GM12878 (cell line): ENCODE results near the gene SLC6A3. TPM values are rescaled to one million over a fixed set of nuclear protein-coding genes. Genes with fewer than 3 reads are reported as not detected.
A peak's percentile ranks its signal among the peaks of the same experiment; 100 is the strongest.

Experiments used
- ATAC-seq: fragments of 200-7000 bp; cut with Tn5 transposase; 3 replicates; pipeline ENCODE4 v1.9.1; 2020; ENCODE audit warnings: mild to moderate bottlenecking, moderate library complexity
- BruUV-seq: library from RNA; stranded (reverse); fragments of 400-500 nt; replicated peaks from 2 replicates; lab custom pipeline; 2021; lab: Mats Ljungman, UMichigan
- CTCF ChIA-PET: fragments of 300-600 bp; sonication (Branson Sonifier 250); formaldehyde crosslinking; extraction: SDS; loops from one replicate; lab custom pipeline; 2021; ENCODE audit warnings: inconsistent platforms; lab: Yijun Ruan, JAX
- POLR2A ChIA-PET: fragments of 350-600 bp; formaldehyde crosslinking; extraction: SDS; loops from one replicate; lab custom pipeline; 2021; ENCODE audit warnings: inconsistent platforms; lab: Charles Lee
- RAD21 ChIA-PET: fragments of 300-600 bp; sonication (Branson Sonifier 250); formaldehyde crosslinking; loops from one replicate; lab custom pipeline; 2023; ENCODE audit warnings: antibody characterized with exemption; ENCODE audit not compliant: unreplicated experiment; lab: Charles Lee
- SMC1A ChIA-PET: fragments of 300-600 bp; sonication (Branson Sonifier 250); formaldehyde crosslinking; loops from one replicate; lab custom pipeline; 2023; ENCODE audit not compliant: unreplicated experiment, uncharacterized antibody; lab: Charles Lee
- DNase-seq: peaks from one replicate; pipeline ENCODE4 v3.0.0-alpha.2; 2011; ENCODE audit warnings: low read depth, low spot score
- FAIRE-seq: peaks from 3 replicates; lab custom pipeline; 2011; peaks lifted over from hg19 to GRCh38; lab: Jason Lieb, UNC
- H2AFZ ChIP-seq: 2 replicates; pipeline ENCODE4 v1.6.0; 2011; ENCODE audit warnings: low read depth, low read length, control low read depth; ENCODE audit not compliant: control insufficient read depth
- H3K27ac ChIP-seq: 2 replicates; pipeline ENCODE4 v1.5.1; 2011; ENCODE audit warnings: control low read depth; ENCODE audit not compliant: control insufficient read depth, insufficient read depth
- H3K27me3 ChIP-seq, 2 experiments: replicated peaks in 1 of 2; 2 replicates each; pipeline versions ENCODE4 v1.6.0 to v1.6.1; 2011; ENCODE audit warnings: low read length in 1 of 2; ENCODE audit not compliant: control insufficient read depth in 2 of 2, insufficient read depth in 2 of 2
- H3K36me3 ChIP-seq, 2 experiments: 2 replicates each; pipeline ENCODE4 v1.5.1; 2011; ENCODE audit warnings: low read length in 1 of 2; ENCODE audit not compliant: control insufficient read depth in 2 of 2, insufficient read depth in 2 of 2
- H3K4me1 ChIP-seq: 2 replicates; pipeline ENCODE4 v1.6.1; 2011; ENCODE audit warnings: mild to moderate bottlenecking, low read length, moderate library complexity, mixed read lengths; ENCODE audit not compliant: control insufficient read depth, insufficient read depth
- H3K4me2 ChIP-seq: 2 replicates; pipeline ENCODE4 v1.6.0; 2011; ENCODE audit warnings: control low read depth; ENCODE audit not compliant: control insufficient read depth, insufficient read depth
- H3K4me3 ChIP-seq: fragments of 200-600 bp; sonication (generic); 2 replicates; pipeline ENCODE4 v1.5.1; 2016
- H3K79me2 ChIP-seq: 2 replicates; pipeline ENCODE4 v1.6.0; 2011; ENCODE audit warnings: low read length; ENCODE audit not compliant: control insufficient read depth, insufficient read depth
- H3K9ac ChIP-seq: 2 replicates; pipeline ENCODE4 v1.8.0; 2011; ENCODE audit warnings: low read length, control low read depth, mixed read lengths; ENCODE audit not compliant: control insufficient read depth, insufficient read depth
- H3K9me3 ChIP-seq: replicated peaks from 3 replicates; pipeline ENCODE4 v1.5.1; 2011; ENCODE audit warnings: mild to moderate bottlenecking, low read length; ENCODE audit not compliant: control insufficient read depth, insufficient read depth
- H4K20me1 ChIP-seq: 2 replicates; pipeline ENCODE4 v1.6.0; 2011; ENCODE audit not compliant: control insufficient read depth, insufficient read depth
- BHLHE40 ChIP-seq, 2 experiments: fragments of 450-650 bp in 1 of 2; IDR thresholded peaks; 2 replicates each; pipeline ENCODE4 v1.6.1; 2011 to 2017; ENCODE audit warnings: low read depth in 2 of 2, borderline replicate concordance in 1 of 2, improper control_type of control experiment in 1 of 2, low read length in 1 of 2, mild to moderate bottlenecking in 1 of 2
- CBX5 ChIP-seq: sonication (generic); IDR thresholded peaks from 2 replicates; pipeline ENCODE4 v1.6.1; 2016; ENCODE audit warnings: low read depth, moderate library complexity, mild to moderate bottlenecking, inconsistent platforms
- CREM ChIP-seq: IDR thresholded peaks from 2 replicates; pipeline ENCODE4 v1.6.1; 2014; ENCODE audit warnings: antibody characterized with exemption, low read depth
- EP300 ChIP-seq, 2 experiments: fragments of 150-350 bp in 1 of 2; IDR thresholded peaks; 2 replicates each; pipeline ENCODE4 v1.6.1; 2011 to 2012; ENCODE audit warnings: low read depth in 2 of 2, low read length in 2 of 2, borderline replicate concordance in 1 of 2, improper control_type of control experiment in 1 of 2, inconsistent platforms in 1 of 2; ENCODE audit not compliant: control insufficient read depth in 1 of 2
- EZH2 ChIP-seq: IDR thresholded peaks from 2 replicates; pipeline ENCODE4 v1.6.1; 2012; ENCODE audit warnings: low read depth, mild to moderate bottlenecking, control low read depth, inconsistent platforms, low read length, borderline replicate concordance; ENCODE audit not compliant: control insufficient read depth
- IKZF1 ChIP-seq: fragments of 450-650 bp; conservative IDR thresholded peaks from 2 replicates; pipeline ENCODE4 v1.6.1; 2017; ENCODE audit warnings: antibody characterized with exemption, mild to moderate bottlenecking
- IKZF2 ChIP-seq, 2 experiments: fragments of 450-650 bp; IDR thresholded peaks; 2 replicates each; pipeline ENCODE4 v1.6.1; 2017; ENCODE audit warnings: mild to moderate bottlenecking in 2 of 2, moderate library complexity in 2 of 2
- MTA2 ChIP-seq: fragments of 450-650 bp; IDR thresholded peaks from 2 replicates; pipeline ENCODE4 v1.6.1; 2016; ENCODE audit warnings: low read depth, mild to moderate bottlenecking, moderate library complexity
- NFXL1 ChIP-seq: fragments of 450-650 bp; IDR thresholded peaks from 2 replicates; pipeline ENCODE4 v1.6.1; 2017; ENCODE audit warnings: antibody characterized with exemption, mild to moderate bottlenecking, borderline replicate concordance
- POLR2AphosphoS2 ChIP-seq: IDR thresholded peaks from 2 replicates; pipeline ENCODE4 v1.6.1; 2011; ENCODE audit warnings: low read depth, mild to moderate bottlenecking, low read length, improper control_type of control experiment, moderate library complexity
- RAD51 ChIP-seq: fragments of 450-650 bp; IDR thresholded peaks from 2 replicates; pipeline ENCODE4 v1.6.1; 2016; ENCODE audit warnings: moderate library complexity, mild to moderate bottlenecking, inconsistent platforms
- SMAD1 ChIP-seq: fragments of 450-650 bp; IDR thresholded peaks from 2 replicates; pipeline ENCODE4 v1.6.1; 2018; ENCODE audit warnings: mild to moderate bottlenecking, low read depth; ENCODE audit not compliant: partially characterized antibody
- SMC3 ChIP-seq: IDR thresholded peaks from 2 replicates; pipeline ENCODE4 v1.6.1; 2011; ENCODE audit warnings: low read length, improper control_type of control experiment, borderline replicate concordance
- TARDBP ChIP-seq: IDR thresholded peaks from 2 replicates; pipeline ENCODE4 v1.6.1; 2016; ENCODE audit warnings: borderline replicate concordance
- TCF3 ChIP-seq: IDR thresholded peaks from 2 replicates; pipeline ENCODE4 v1.6.1; 2012; ENCODE audit warnings: low read depth, mild to moderate bottlenecking, low read length, borderline replicate concordance; ENCODE audit not compliant: insufficient read depth
- ZZZ3 ChIP-seq: IDR thresholded peaks from 2 replicates; pipeline ENCODE4 v1.6.1; 2011; ENCODE audit warnings: low read depth; ENCODE audit not compliant: control insufficient read depth, insufficient read length
- WGBS: methylation state at CpG from one replicate; pipeline ENCODE4 v1.1.6; 2016; ENCODE audit warnings: low lambda C conversion rate; ENCODE audit not compliant: insufficient replicate concordance, insufficient coverage; ENCODE audit errors: missing lambda C conversion rate; 5-methylcytosine and 5-hydroxymethylcytosine counted together
- in situ Hi-C: fragments of 300-500 bp; cut with MboI; formaldehyde crosslinking; loops from 9 replicates; pipeline ENCODE4 v1.14.3; 2018; ENCODE audit warnings: mixed read lengths
- intact Hi-C: fragments of 100-400 bp; cut with micrococcal nuclease; formaldehyde crosslinking; loops from one replicate; pipeline ENCODE4 v1.14.2; 2022; ENCODE audit not compliant: unreplicated experiment
- polyA plus RNA-seq, 11 experiments: library from polyadenylated mRNA; depleted of rRNA in 4 of 11; unstranded in 6 of 11; stranded (reverse) in 5 of 11; fragments of >200 nt; fragmentation: Nextera tagmentation in 4 of 11; fragmentation: Illumina TruSeq in 1 of 11; extraction: Ambion mirVana in 4 of 11; extraction: Trizol in 1 of 11; gene quantifications; 1 replicate in 1 of 11; 2 replicates in 10 of 11; pipeline versions ENCODE4 v1.2.1 to v1.2.3, GENCODE V29; 2011 to 2016; ENCODE audit warnings: inconsistent platforms in 2 of 11, missing spikeins in 2 of 11, low read depth in 1 of 11
- total RNA-seq, 4 experiments: library from RNA; depleted of rRNA in 3 of 4; stranded (reverse); fragments of >200 nt in 3 of 4; fragmentation: Illumina TruSeq in 1 of 4; extraction: Trizol in 1 of 4; gene quantifications; 2 replicates each; pipeline versions ENCODE4 v1.2.1 to v1.2.3, GENCODE V29; 2013 to 2021
- TF ChIP-seq, protein P1 (sequence below): fragments of 450-650 bp; conservative IDR thresholded peaks from 2 replicates; pipeline ENCODE4 v1.6.1; 2017; ENCODE audit warnings: mild to moderate bottlenecking, moderate library complexity
- TF ChIP-seq, protein P2 (sequence below): fragments of 450-650 bp; IDR thresholded peaks from 2 replicates; pipeline ENCODE4 v1.6.1; 2017; ENCODE audit warnings: mild to moderate bottlenecking, moderate library complexity

SLC6A3 gene
- total and polyA plus RNA-seq, 10 of the 15 experiments (the other 5 are each of a cell fraction or from before 2014, with no cell fraction given), result 0.01 TPM; not detected in 9

DNA sequence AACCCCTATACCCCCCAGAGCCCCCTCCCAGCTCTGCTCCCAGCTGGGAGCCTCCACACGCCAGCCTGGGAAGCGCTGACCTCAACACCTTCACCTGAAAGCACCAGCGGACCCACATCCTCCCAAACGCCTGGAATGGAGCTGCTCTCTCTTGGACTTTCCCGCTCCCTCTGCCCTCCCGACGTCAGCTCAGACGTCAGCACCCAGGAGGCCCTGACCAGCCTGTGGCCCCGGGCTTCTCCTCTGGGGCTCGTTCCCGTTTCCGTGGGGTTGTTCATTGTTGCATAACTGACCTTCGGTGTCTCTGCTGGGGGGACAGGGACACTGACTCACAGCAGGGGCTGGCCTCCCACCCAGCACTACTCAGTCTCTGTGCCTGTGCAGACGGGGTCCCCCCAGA lies 35.0 kb upstream of the SLC6A3 start:
- Histone ChIP-seq H3K27ac (peak overlapping the region; percentile 30; the same call in 1 of the 2 replicates), H3K9ac (no peak overlapping the region), H3K9me3 (no peaks in the 10 kb centered on the region), H3K4me1 (peaks cover 30% of the 10 kb centered on the region), H3K4me3 (no peak overlapping the region), H3K4me2 (no peak overlapping the region), H3K79me2 (peaks cover 14% of the 10 kb centered on the region), H4K20me1 (no peaks in the 10 kb centered on the region), H3K36me3 (peaks cover 20 to 44% of the 10 kb centered on the region in 2 experiments), H3K27me3 (no peaks in the 10 kb centered on the region), H2AFZ (no peak overlapping the region)
- FAIRE-seq (no peak), DNase-seq (no peak), ATAC-seq (peak; percentile 56)
- in situ Hi-C loops, result no loop called here
- intact Hi-C loops, result no loop called here
- WGBS, result 34% methylated on average over 14 of the region's 14 CpGs
- POLR2A ChIA-PET, result interaction anchor here (1.0 to 1.8 kb wide), 5 partner anchors 9 to 56 kb away, joined by 3 to 11 read pairs (median 4); no protein-coding TSS in a partner anchor
- RAD21 ChIA-PET, result interaction anchor here (0.7 to 3.0 kb wide), 15 partner anchors 9 to 549 kb away, joined by 3 to 18 read pairs (median 3); no protein-coding TSS in a partner anchor
- no TSS peak for BruUV-seq
- SMC1A ChIA-PET, result interaction anchor here (0.6 to 2.7 kb wide), 13 partner anchors 9 to 165 kb away, joined by 3 to 20 read pairs (median 4); no protein-coding TSS in a partner anchor
- CTCF ChIA-PET, result interaction anchor here (0.6 to 5.4 kb wide), 26 partner anchors 10 to 165 kb away, joined by 3 to 43 read pairs (median 4); partner anchors contain the start of gene LPCAT1
- TF ChIP-seq, protein P1, sequence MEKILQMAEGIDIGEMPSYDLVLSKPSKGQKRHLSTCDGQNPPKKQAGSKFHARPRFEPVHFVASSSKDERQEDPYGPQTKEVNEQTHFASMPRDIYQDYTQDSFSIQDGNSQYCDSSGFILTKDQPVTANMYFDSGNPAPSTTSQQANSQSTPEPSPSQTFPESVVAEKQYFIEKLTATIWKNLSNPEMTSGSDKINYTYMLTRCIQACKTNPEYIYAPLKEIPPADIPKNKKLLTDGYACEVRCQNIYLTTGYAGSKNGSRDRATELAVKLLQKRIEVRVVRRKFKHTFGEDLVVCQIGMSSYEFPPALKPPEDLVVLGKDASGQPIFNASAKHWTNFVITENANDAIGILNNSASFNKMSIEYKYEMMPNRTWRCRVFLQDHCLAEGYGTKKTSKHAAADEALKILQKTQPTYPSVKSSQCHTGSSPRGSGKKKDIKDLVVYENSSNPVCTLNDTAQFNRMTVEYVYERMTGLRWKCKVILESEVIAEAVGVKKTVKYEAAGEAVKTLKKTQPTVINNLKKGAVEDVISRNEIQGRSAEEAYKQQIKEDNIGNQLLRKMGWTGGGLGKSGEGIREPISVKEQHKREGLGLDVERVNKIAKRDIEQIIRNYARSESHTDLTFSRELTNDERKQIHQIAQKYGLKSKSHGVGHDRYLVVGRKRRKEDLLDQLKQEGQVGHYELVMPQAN, result no peak
- TF ChIP-seq NFXL1 (no peak), BHLHE40 (IDR thresholded peaks at IDR 0.05; ENCODE audit: borderline replicate concordance in 1 of 2, low read depth in 2 of 2, low read length in 1 of 2) (peak in 1 of 2 experiments; percentile 18; a peak in 1 of 4 replicates), MTA2 (0 out of 2 replicates have a peak, but pooled peaks have one; percentile 10), TCF3 (no peak), POLR2AphosphoS2 (0 out of 2 replicates have a peak, but pooled peaks have one; percentile 42), ZZZ3 (no peak), SMAD1 (no peak), EP300 (IDR thresholded peaks at IDR 0.05; ENCODE audit: borderline replicate concordance in 1 of 2, control insufficient read depth in 1 of 2, low read depth in 2 of 2, low read length in 2 of 2) (peak in 1 of 2 experiments; percentile 14; a peak in 1 of 4 replicates), CREM (peak; percentile 10; the same call in 1 of the 2 replicates), TARDBP (no peak), CBX5 (no peak), RAD51 (no peak), IKZF1 (peak; percentile 66), IKZF2 (IDR thresholded peaks at IDR 0.05) (peak; percentile 55 to 71; a peak in 2 of 4 replicates), EZH2 (no peak), SMC3 (0 out of 2 replicates have a peak, but pooled peaks have one; percentile 6)
- TF ChIP-seq, protein P2, sequence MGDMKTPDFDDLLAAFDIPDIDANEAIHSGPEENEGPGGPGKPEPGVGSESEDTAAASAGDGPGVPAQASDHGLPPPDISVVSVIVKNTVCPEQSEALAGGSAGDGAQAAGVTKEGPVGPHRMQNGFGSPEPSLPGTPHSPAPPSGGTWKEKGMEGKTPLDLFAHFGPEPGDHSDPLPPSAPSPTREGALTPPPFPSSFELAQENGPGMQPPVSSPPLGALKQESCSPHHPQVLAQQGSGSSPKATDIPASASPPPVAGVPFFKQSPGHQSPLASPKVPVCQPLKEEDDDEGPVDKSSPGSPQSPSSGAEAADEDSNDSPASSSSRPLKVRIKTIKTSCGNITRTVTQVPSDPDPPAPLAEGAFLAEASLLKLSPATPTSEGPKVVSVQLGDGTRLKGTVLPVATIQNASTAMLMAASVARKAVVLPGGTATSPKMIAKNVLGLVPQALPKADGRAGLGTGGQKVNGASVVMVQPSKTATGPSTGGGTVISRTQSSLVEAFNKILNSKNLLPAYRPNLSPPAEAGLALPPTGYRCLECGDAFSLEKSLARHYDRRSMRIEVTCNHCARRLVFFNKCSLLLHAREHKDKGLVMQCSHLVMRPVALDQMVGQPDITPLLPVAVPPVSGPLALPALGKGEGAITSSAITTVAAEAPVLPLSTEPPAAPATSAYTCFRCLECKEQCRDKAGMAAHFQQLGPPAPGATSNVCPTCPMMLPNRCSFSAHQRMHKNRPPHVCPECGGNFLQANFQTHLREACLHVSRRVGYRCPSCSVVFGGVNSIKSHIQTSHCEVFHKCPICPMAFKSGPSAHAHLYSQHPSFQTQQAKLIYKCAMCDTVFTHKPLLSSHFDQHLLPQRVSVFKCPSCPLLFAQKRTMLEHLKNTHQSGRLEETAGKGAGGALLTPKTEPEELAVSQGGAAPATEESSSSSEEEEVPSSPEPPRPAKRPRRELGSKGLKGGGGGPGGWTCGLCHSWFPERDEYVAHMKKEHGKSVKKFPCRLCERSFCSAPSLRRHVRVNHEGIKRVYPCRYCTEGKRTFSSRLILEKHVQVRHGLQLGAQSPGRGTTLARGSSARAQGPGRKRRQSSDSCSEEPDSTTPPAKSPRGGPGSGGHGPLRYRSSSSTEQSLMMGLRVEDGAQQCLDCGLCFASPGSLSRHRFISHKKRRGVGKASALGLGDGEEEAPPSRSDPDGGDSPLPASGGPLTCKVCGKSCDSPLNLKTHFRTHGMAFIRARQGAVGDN, result peak; percentile 42
